Measurements from ENCODE around the gene FAF2.

GRCh38 chr5:176444742-176445141 lies 3.4 kb upstream of the FAF2 start:
- TF ChIP-seq CTCF (IDR thresholded peaks at IDR 0.05) (no peak), CEBPB (IDR thresholded peaks at IDR 0.05) (no peak), MAZ (IDR thresholded peaks at IDR 0.05; ENCODE audit: borderline replicate concordance, low read depth, low read length) (no peak), EP300 (IDR thresholded peaks at IDR 0.05) (no peak), POLR2A (IDR thresholded peaks at IDR 0.05; ENCODE audit: low read length) (no peak), RCOR1 (IDR thresholded peaks at IDR 0.05; ENCODE audit: low read depth, low read length) (no peak), POLR2AphosphoS2 (conservative IDR thresholded peaks at IDR 0.05; ENCODE audit: low read length) (no peak), MAFK (IDR thresholded peaks at IDR 0.05; ENCODE audit: partially characterized antibody) (no peak), SMC3 (IDR thresholded peaks at IDR 0.05) (no peak), GATA3 (IDR thresholded peaks at IDR 0.05; ENCODE audit: borderline replicate concordance) (no peak), E2F6 (IDR thresholded peaks at IDR 0.05; ENCODE audit: borderline replicate concordance, low read depth) (no peak), RARB (CRISPR knock-in tag; IDR thresholded peaks at IDR 0.05) (no peak), PBX3 (IDR thresholded peaks at IDR 0.05) (no peak)
